ENCODE data around the gene SHC1.
A peak's percentile ranks its signal among the peaks of the same experiment; 100 is the strongest.

Gene SHC1

GRCh38 chr1:155017946-155018316, 47.4 kb upstream of the SHC1 start:
- Histone ChIP-seq H3K18ac (ENCODE audit: low read depth in 1 of 2, low read length in 2 of 2) (peak overlapping the region; percentile 16 to 28), H3K36me3 (ENCODE audit: control insufficient read depth in 1 of 2, insufficient read depth in 2 of 2, low read depth in 1 of 2, low read length in 2 of 2) (peaks cover 28 to 39% of the 10 kb centered on the region in 2 experiments), H3K27me3 (ENCODE audit: control insufficient read depth in 1 of 2, insufficient read depth in 1 of 2, low read length in 2 of 2) (no peaks in the 10 kb centered on the region), H4K91ac (ENCODE audit: low read length) (peak overlapping the region; percentile 43), H2BK5ac (ENCODE audit: low read depth, low read length, poor library complexity, severe bottlenecking) (no peak overlapping the region), H3K9ac (ENCODE audit: low read length) (peak overlapping the region; percentile 87), H3K79me1 (replicated peaks; ENCODE audit: low read length, poor library complexity, severe bottlenecking) (peaks cover 10% of the 10 kb centered on the region), H2BK12ac (ENCODE audit: low read length in 2 of 2) (no peak overlapping the region), H4K8ac (ENCODE audit: low read length) (peak overlapping the region; percentile 85), H2AFZ (ENCODE audit: low read depth, low read length) (no peak overlapping the region), H2AK5ac (ENCODE audit: low read length, severe bottlenecking) (no peak overlapping the region), H3K4me1 (ENCODE audit: control insufficient read depth, insufficient read depth, low read depth, low read length) (peaks cover 27% of the 10 kb centered on the region), H2BK120ac (ENCODE audit: low read depth, low read length) (peak overlapping the region; percentile 30), H3K4me2 (ENCODE audit: low read length, poor library complexity, severe bottlenecking) (peak overlapping the region; percentile 66), H3K9me3 (ENCODE audit: control insufficient read depth, low read length) (no peaks in the 10 kb centered on the region), H3K4ac (ENCODE audit: low read depth in 1 of 2, low read length in 2 of 2) (peak overlapping the region in 1 of 2 experiments; percentile 71), H2BK15ac (ENCODE audit: low read depth, poor library complexity, severe bottlenecking) (no peak overlapping the region), H3K4me3 (ENCODE audit: insufficient read depth in 1 of 2, low read depth in 1 of 2, low read length in 2 of 2) (peak overlapping the region in 1 of 2 experiments; percentile 76), H3K27ac (ENCODE audit: low read length, poor library complexity, severe bottlenecking) (peak overlapping the region; percentile 24), H3K14ac (ENCODE audit: low read length in 2 of 2) (no peak overlapping the region), H3K23ac (ENCODE audit: low read length in 2 of 2) (no peak overlapping the region)
- 76% methylated on average over 4 of the region's 6 CpGs for WGBS
- no peak for DNase-seq

GRCh38 chr1:155017041-155017945, 46.7 kb upstream of the SHC1 start:
- Histone ChIP-seq H3K9me3 (ENCODE audit: control insufficient read depth, low read length) (no peaks in the 10 kb centered on the region), H3K14ac (ENCODE audit: low read length in 2 of 2) (peak overlapping the region in 1 of 2 experiments; percentile 71), H3K79me1 (replicated peaks; ENCODE audit: low read length, poor library complexity, severe bottlenecking) (peaks cover 12% of the 10 kb centered on the region), H2BK15ac (ENCODE audit: low read depth, poor library complexity, severe bottlenecking) (peak overlapping the region; percentile 96), H3K4me3 (ENCODE audit: insufficient read depth in 1 of 2, low read depth in 1 of 2, low read length in 2 of 2) (peak overlapping the region; percentile 55 to 76), H2AFZ (ENCODE audit: low read depth, low read length) (peak overlapping the region; percentile 36), H3K9ac (ENCODE audit: low read length) (peak overlapping the region; percentile 87), H2BK5ac (ENCODE audit: low read depth, low read length, poor library complexity, severe bottlenecking) (no peak overlapping the region), H2BK12ac (ENCODE audit: low read length in 2 of 2) (no peak overlapping the region), H3K23ac (ENCODE audit: low read length in 2 of 2) (no peak overlapping the region), H3K27me3 (ENCODE audit: control insufficient read depth in 1 of 2, insufficient read depth in 1 of 2, low read length in 2 of 2) (no peaks in the 10 kb centered on the region), H3K27ac (ENCODE audit: low read length, poor library complexity, severe bottlenecking) (peak overlapping the region; percentile 62), H2BK120ac (ENCODE audit: low read depth, low read length) (peak overlapping the region; percentile 50), H2AK5ac (ENCODE audit: low read length, severe bottlenecking) (no peak overlapping the region), H3K4me2 (ENCODE audit: low read length, poor library complexity, severe bottlenecking) (peak overlapping the region; percentile 66), H4K91ac (ENCODE audit: low read length) (peak overlapping the region; percentile 87), H3K18ac (ENCODE audit: low read depth in 1 of 2, low read length in 2 of 2) (peak overlapping the region; percentile 51 to 83), H3K4ac (ENCODE audit: low read depth in 1 of 2, low read length in 2 of 2) (peak overlapping the region in 1 of 2 experiments; percentile 53), H4K8ac (ENCODE audit: low read length) (peak overlapping the region; percentile 94), H3K4me1 (ENCODE audit: control insufficient read depth, insufficient read depth, low read depth, low read length) (peaks cover 26% of the 10 kb centered on the region), H3K36me3 (ENCODE audit: control insufficient read depth in 1 of 2, insufficient read depth in 2 of 2, low read depth in 1 of 2, low read length in 2 of 2) (peaks cover 28 to 42% of the 10 kb centered on the region in 2 experiments)
- 3% methylated on average over 33 of the region's 49 CpGs for WGBS
- DNase-seq = peak; percentile 89

- H3K4ac ChIP-seq (ENCODE audit: low read depth in 1 of 2, low read length in 2 of 2) = no peak overlapping the region
- H3K9ac ChIP-seq (ENCODE audit: low read length) = peak overlapping the region; percentile 87
- no peak overlapping the region for H2BK120ac ChIP-seq (ENCODE audit: low read depth, low read length)
- peak overlapping the region; percentile 43 for H4K91ac ChIP-seq (ENCODE audit: low read length)
- H3K27ac ChIP-seq (ENCODE audit: low read length, poor library complexity, severe bottlenecking) = no peak overlapping the region
- DNase-seq = no peak
- H3K18ac ChIP-seq (ENCODE audit: low read depth in 1 of 2, low read length in 2 of 2) = no peak overlapping the region
- H2BK12ac ChIP-seq (ENCODE audit: low read length in 2 of 2) = no peak overlapping the region
- peak overlapping the region; percentile 15 for H4K8ac ChIP-seq (ENCODE audit: low read length)
- H2BK5ac ChIP-seq (ENCODE audit: low read depth, low read length, poor library complexity, severe bottlenecking) = no peak overlapping the region
- 96% methylated on average over 26 of the region's 26 CpGs for WGBS
- peak overlapping the region; percentile 90 for H2BK15ac ChIP-seq (ENCODE audit: low read depth, poor library complexity, severe bottlenecking)
- peaks cover 20% of the 10 kb centered on the region for H3K79me1 ChIP-seq (replicated peaks; ENCODE audit: low read length, poor library complexity, severe bottlenecking)
- H3K23ac ChIP-seq (ENCODE audit: low read length in 2 of 2) = no peak overlapping the region
- no peak overlapping the region for H3K4me2 ChIP-seq (ENCODE audit: low read length, poor library complexity, severe bottlenecking)
- H3K4me3 ChIP-seq (ENCODE audit: insufficient read depth in 1 of 2, low read depth in 1 of 2, low read length in 2 of 2) = no peak overlapping the region
- peaks cover 28 to 52% of the 10 kb centered on the region in 2 experiments for H3K36me3 ChIP-seq (ENCODE audit: control insufficient read depth in 1 of 2, insufficient read depth in 2 of 2, low read depth in 1 of 2, low read length in 2 of 2)
- no peak overlapping the region for H3K14ac ChIP-seq (ENCODE audit: low read length in 2 of 2)
- no peaks in the 10 kb centered on the region for H3K27me3 ChIP-seq (ENCODE audit: control insufficient read depth in 1 of 2, insufficient read depth in 1 of 2, low read length in 2 of 2)
- H2AFZ ChIP-seq (ENCODE audit: low read depth, low read length) = no peak overlapping the region
- H2AK5ac ChIP-seq (ENCODE audit: low read length, severe bottlenecking) = no peak overlapping the region
- H3K4me1 ChIP-seq (ENCODE audit: control insufficient read depth, insufficient read depth, low read depth, low read length) = peaks cover 35% of the 10 kb centered on the region
- no peaks in the 10 kb centered on the region for H3K9me3 ChIP-seq (ENCODE audit: control insufficient read depth, low read length)
Measured at GRCh38 chr1:155016231-155016831, 45.8 kb upstream of the SHC1 start.

All from mesenchymal stem cell (in vitro differentiated cells and primary cell).